IMR-90 (cell line): Measurements from ENCODE around the gene CFAP210. TPM values are rescaled to one million over a fixed set of nuclear protein-coding genes. Genes with fewer than 3 reads are reported as not detected.

Source experiments
- ATAC-seq: fragments of 200-7000 bp; cut with Tn5 transposase; 2 replicates; pipeline ENCODE4 v1.9.1; 2020; ENCODE audit warnings: low read depth, mild to moderate bottlenecking, moderate library complexity
- BruUV-seq: library from RNA; stranded (reverse); fragments of 400-500 nt; replicated peaks from 2 replicates; lab custom pipeline; 2021; lab: Mats Ljungman, UMichigan
- CTCF ChIA-PET: fragments of 300-600 bp; formaldehyde crosslinking; extraction: SDS; loops from one replicate; lab custom pipeline; 2021; ENCODE audit warnings: antibody characterized with exemption; lab: Yijun Ruan, JAX
- POLR2A ChIA-PET: fragments of 300-600 bp; sonication (Branson Sonifier 250); formaldehyde crosslinking; loops from one replicate; lab custom pipeline; 2022; ENCODE audit warnings: antibody characterized with exemption; ENCODE audit not compliant: unreplicated experiment; lab: Charles Lee
- DNase-seq: peaks from one replicate; pipeline ENCODE4 v3.0.0; 2013
- H2AFZ ChIP-seq: replicated peaks from 2 replicates; pipeline ENCODE3; 2013; ENCODE audit warnings: low read length, mild to moderate bottlenecking; ENCODE audit not compliant: poor library complexity
- H2AK5ac ChIP-seq: 2 replicates; pipeline ENCODE4 v1.6.1; 2013; ENCODE audit warnings: low read depth, low read length, inconsistent platforms
- H2AK9ac ChIP-seq: replicated peaks from 2 replicates; pipeline ENCODE3; 2013; ENCODE audit warnings: mild to moderate bottlenecking, low read depth, low read length, moderate library complexity; ENCODE audit not compliant: poor library complexity
- H2BK120ac ChIP-seq: 2 replicates; pipeline ENCODE4 v1.6.1; 2013; ENCODE audit warnings: low read depth, low read length, inconsistent platforms
- H2BK15ac ChIP-seq: 3 replicates; pipeline ENCODE4 v1.6.1; 2013; ENCODE audit warnings: low read depth, low read length, inconsistent platforms
- H2BK20ac ChIP-seq: 2 replicates; pipeline ENCODE4 v1.6.1; 2013; ENCODE audit warnings: low read depth, mild to moderate bottlenecking, inconsistent platforms, low read length, moderate library complexity
- H2BK5ac ChIP-seq: 2 replicates; pipeline ENCODE4 v1.6.1; 2013; ENCODE audit warnings: mild to moderate bottlenecking, low read depth, low read length, inconsistent platforms; ENCODE audit not compliant: poor library complexity, severe bottlenecking
- H3K14ac ChIP-seq: replicated peaks from 2 replicates; pipeline ENCODE4 v1.6.1; 2013; ENCODE audit warnings: low read depth, low read length, inconsistent platforms
- H3K18ac ChIP-seq: 2 replicates; pipeline ENCODE4 v1.6.1; 2013; ENCODE audit warnings: low read depth, low read length, control low read depth
- H3K23ac ChIP-seq: 2 replicates; pipeline ENCODE4 v1.6.1; 2013; ENCODE audit warnings: low read depth, low read length, inconsistent platforms
- H3K27ac ChIP-seq: 2 replicates; pipeline ENCODE4 v1.5.1; 2013; ENCODE audit warnings: mild to moderate bottlenecking, control low read depth, low read length; ENCODE audit not compliant: insufficient read depth
- H3K27me3 ChIP-seq: 2 replicates; pipeline ENCODE4 v1.6.1; 2013; ENCODE audit warnings: low read length; ENCODE audit not compliant: control insufficient read depth, insufficient read depth
- H3K36me3 ChIP-seq: 2 replicates; pipeline ENCODE4 v1.6.1; 2013; ENCODE audit warnings: low read length, mixed read lengths; ENCODE audit not compliant: control insufficient read depth, insufficient read depth
- H3K4ac ChIP-seq: 2 replicates; pipeline ENCODE4 v1.6.1; 2013; ENCODE audit warnings: low read depth, low read length, inconsistent platforms
- H3K4me1 ChIP-seq: 2 replicates; pipeline ENCODE4 v1.6.1; 2013; ENCODE audit warnings: low read length, mixed read lengths; ENCODE audit not compliant: control insufficient read depth, insufficient read depth
- H3K4me2 ChIP-seq: 2 replicates; pipeline ENCODE4 v1.6.1; 2013; ENCODE audit warnings: low read depth, mild to moderate bottlenecking, control low read depth, low read length, moderate library complexity
- H3K4me3 ChIP-seq: 2 replicates; pipeline ENCODE4 v1.5.1; 2013; ENCODE audit warnings: low read depth, mild to moderate bottlenecking, control low read depth, low read length, moderate library complexity; ENCODE audit not compliant: insufficient read depth
- H3K56ac ChIP-seq: 2 replicates; pipeline ENCODE4 v1.6.1; 2013; ENCODE audit warnings: low read length, inconsistent platforms; ENCODE audit not compliant: insufficient read depth; ENCODE audit errors: extremely low read depth
- H3K79me1 ChIP-seq, 2 experiments: 2 replicates each; pipeline ENCODE4 v1.6.1; 2013; ENCODE audit warnings: low read length in 2 of 2, inconsistent platforms in 1 of 2, low read depth in 1 of 2
- H3K9ac ChIP-seq: 2 replicates; pipeline ENCODE4 v1.6.1; 2013; ENCODE audit warnings: low read depth, low read length, control low read depth
- H3K9me1 ChIP-seq: 2 replicates; pipeline ENCODE4 v1.6.1; 2013; ENCODE audit warnings: low read length, inconsistent platforms; ENCODE audit not compliant: insufficient read depth
- H3K9me3 ChIP-seq: 2 replicates; pipeline ENCODE4 v1.6.1; 2013; ENCODE audit warnings: low read length; ENCODE audit not compliant: control insufficient read depth, insufficient read depth
- H4K20me1 ChIP-seq: 2 replicates; pipeline ENCODE4 v1.6.1; 2013; ENCODE audit warnings: low read length, inconsistent platforms; ENCODE audit not compliant: insufficient read depth
- H4K5ac ChIP-seq: 2 replicates; pipeline ENCODE4 v1.6.1; 2013; ENCODE audit warnings: mild to moderate bottlenecking, low read depth, low read length, control low read depth
- H4K8ac ChIP-seq, 2 experiments: 2 replicates each; pipeline ENCODE4 v1.6.1; 2013; ENCODE audit warnings: low read depth in 2 of 2, low read length in 2 of 2, control low read depth in 1 of 2, inconsistent platforms in 1 of 2
- H4K91ac ChIP-seq: 2 replicates; pipeline ENCODE4 v1.6.1; 2013; ENCODE audit warnings: low read depth, low read length, inconsistent platforms; ENCODE audit not compliant: insufficient read depth
- BHLHE40 ChIP-seq: fragments of 150-350 bp; IDR thresholded peaks from 2 replicates; pipeline ENCODE4 v1.6.1; 2016; ENCODE audit warnings: mild to moderate bottlenecking, low read depth, low read length
- CEBPB ChIP-seq: IDR thresholded peaks from 2 replicates; pipeline ENCODE4 v1.6.1; 2012; ENCODE audit warnings: low read depth, low read length, improper control_type of control experiment
- CHD1 ChIP-seq: IDR thresholded peaks from 2 replicates; pipeline ENCODE4 v1.6.1; 2012; ENCODE audit warnings: low read depth, low read length, improper control_type of control experiment
- FOS ChIP-seq: fragments of 150-350 bp; IDR thresholded peaks from 2 replicates; pipeline ENCODE4 v1.6.1; 2016; ENCODE audit warnings: low read depth, low read length
- MAFK ChIP-seq: IDR thresholded peaks from 2 replicates; pipeline ENCODE4 v1.6.1; 2012; ENCODE audit warnings: low read depth, low read length, improper control_type of control experiment
- MAZ ChIP-seq: IDR thresholded peaks from 2 replicates; pipeline ENCODE4 v1.6.1; 2012; ENCODE audit warnings: low read depth, mild to moderate bottlenecking, low read length, improper control_type of control experiment, moderate library complexity, borderline replicate concordance
- MXI1 ChIP-seq: IDR thresholded peaks from 2 replicates; pipeline ENCODE4 v1.6.1; 2012; ENCODE audit warnings: low read depth, mild to moderate bottlenecking, low read length, moderate library complexity, borderline replicate concordance
- NFE2L2 ChIP-seq: fragments of 150-350 bp; IDR thresholded peaks from 2 replicates; pipeline ENCODE4 v1.6.1; 2016; ENCODE audit warnings: low read depth, mild to moderate bottlenecking, low read length
- POLR2A ChIP-seq: IDR thresholded peaks from 2 replicates; pipeline ENCODE4 v1.6.1; 2012; ENCODE audit warnings: mild to moderate bottlenecking, low read depth, low read length
- RAD21 ChIP-seq: IDR thresholded peaks from 2 replicates; pipeline ENCODE4 v1.6.1; 2012; ENCODE audit warnings: low read length, improper control_type of control experiment
- RCOR1 ChIP-seq: IDR thresholded peaks from 2 replicates; pipeline ENCODE4 v1.6.1; 2012; ENCODE audit warnings: mild to moderate bottlenecking, low read length, improper control_type of control experiment; ENCODE audit not compliant: insufficient replicate concordance
- RFX5 ChIP-seq: IDR thresholded peaks from 2 replicates; pipeline ENCODE4 v1.8.0; 2012; ENCODE audit warnings: low read depth, mild to moderate bottlenecking, low read length, moderate library complexity
- SMC3 ChIP-seq: fragments of 150-350 bp; IDR thresholded peaks from 2 replicates; pipeline ENCODE4 v1.6.1; 2016; ENCODE audit warnings: low read depth, mild to moderate bottlenecking, antibody characterized with exemption, low read length, moderate library complexity
- WGBS, 2 experiments: methylation state at CpG; one replicate each; pipeline versions ENCODE4 v1.1.5 to v1.1.7; 2013; ENCODE audit warnings: missing lambda C conversion rate in 2 of 2; ENCODE audit not compliant: insufficient read length in 1 of 2; ENCODE audit errors: extremely low coverage in 2 of 2; 5-methylcytosine and 5-hydroxymethylcytosine counted together
- dilution Hi-C: fragments of 300-500 bp; cut with HindIII; formaldehyde crosslinking; loops from one replicate; pipeline ENCODE4 v1.14.3; 2018; ENCODE audit warnings: low sequenced_read_pairs; ENCODE audit not compliant: unreplicated experiment
- in situ Hi-C: fragments of 300-500 bp; cut with MboI; formaldehyde crosslinking; loops from 3 replicates; pipeline ENCODE4 v1.14.3; 2019; ENCODE audit warnings: low sequenced_read_pairs, inconsistent platforms, mixed read lengths
- intact Hi-C: fragments of 100-400 bp; cut with micrococcal nuclease; formaldehyde crosslinking; loops from 2 replicates; pipeline ENCODE4 v1.10.0; 2022
- polyA plus RNA-seq, 3 experiments: library from polyadenylated mRNA; depleted of rRNA; stranded (reverse); fragments of >200 nt; gene quantifications; 2 replicates each; pipeline ENCODE4 v1.2.3, GENCODE V29; 2012; ENCODE audit warnings: low replicate concordance in 1 of 3
- total RNA-seq: library from RNA; depleted of rRNA; stranded (reverse); fragments of >200 nt; gene quantifications from 2 replicates; pipeline ENCODE4 v1.2.3, GENCODE V29; 2012
- TF ChIP-seq, protein P1 (sequence below): fragments of 150-350 bp; IDR thresholded peaks from 2 replicates; pipeline ENCODE4 v1.6.1; 2017; ENCODE audit warnings: mild to moderate bottlenecking, antibody characterized with exemption, low read length, low read depth
- TF ChIP-seq, protein P2 (sequence below): fragments of 150-350 bp; IDR thresholded peaks from 2 replicates; pipeline ENCODE4 v1.6.1; 2016; ENCODE audit warnings: low read depth, mild to moderate bottlenecking, low read length, moderate library complexity, borderline replicate concordance
- TF ChIP-seq, protein P3 (sequence below): conservative IDR thresholded peaks from 2 replicates; pipeline ENCODE4 v1.5.1; 2012; ENCODE audit warnings: mild to moderate bottlenecking, low read depth, low read length, improper control_type of control experiment

The CFAP210 gene
- total and polyA plus RNA-seq, 2 of the 4 experiments (the other 2 are of a cell fraction) = not detected

DNA sequence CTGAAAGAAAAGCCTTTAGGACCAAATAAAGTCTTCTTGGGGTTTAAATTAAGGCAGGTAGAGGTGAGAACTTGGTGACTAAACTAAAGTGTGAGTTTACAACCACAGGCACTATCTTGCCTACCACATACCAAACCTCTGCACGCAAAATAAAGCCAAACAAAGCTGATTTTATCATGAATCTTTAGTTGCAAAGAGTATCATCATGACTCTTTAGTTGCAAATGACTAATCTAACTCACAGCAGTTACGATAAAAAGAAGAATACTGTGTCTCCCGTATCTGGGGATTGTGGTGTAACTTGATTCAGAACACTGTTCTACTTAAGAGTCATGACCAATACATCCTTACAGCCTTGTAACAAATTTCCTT, 11.2 kb downstream of the CFAP210 start:
- H3K18ac ChIP-seq = no peak overlapping the region
- ATAC-seq = no peak
- dilution Hi-C loops = no loop called here

More for the DNA sequence above, 11.2 kb downstream of the CFAP210 start:
- intact Hi-C loops (no loop called here), in situ Hi-C loops (no loop called here)
- Histone ChIP-seq H4K8ac (no peak overlapping the region), H3K4me2 (no peak overlapping the region), H2BK15ac (no peak overlapping the region), H2AK9ac (no peak overlapping the region), H3K23ac (no peak overlapping the region), H3K79me1 (no peaks in the 10 kb centered on the region), H2BK5ac (no peak overlapping the region), H3K36me3 (no peaks in the 10 kb centered on the region), H4K20me1 (no peaks in the 10 kb centered on the region), H3K27ac (no peak overlapping the region), H2BK20ac (no peak overlapping the region), H3K4me3 (no peak overlapping the region), H3K9ac (no peak overlapping the region), H3K9me1 (no peaks in the 10 kb centered on the region), H3K4ac (no peak overlapping the region), H2BK120ac (no peak overlapping the region), H4K5ac (no peak overlapping the region), H3K56ac (no peak overlapping the region), H3K9me3 (no peaks in the 10 kb centered on the region), H3K27me3 (no peaks in the 10 kb centered on the region; the same call in 1 of the 2 replicates), H2AK5ac (no peak overlapping the region), H4K91ac (no peak overlapping the region), H3K14ac (no peak overlapping the region), H3K4me1 (no peaks in the 10 kb centered on the region), H2AFZ (no peak overlapping the region)
- no CpG with 5 or more reads among the region's 3 CpGs for WGBS, 2 experiments
- POLR2A ChIA-PET = no interaction called here
- DNase-seq = no peak
- CTCF ChIA-PET = no interaction called here
- BruUV-seq = no TSS peak
- TF ChIP-seq BHLHE40 (no peak), NFE2L2 (no peak), POLR2A (no peak), MAZ (no peak), MXI1 (no peak), FOS (no peak), MAFK (no peak), RCOR1 (no peak), RAD21 (no peak), SMC3 (no peak), CEBPB (no peak), RFX5 (no peak), CHD1 (no peak)
- TF ChIP-seq, protein P1, sequence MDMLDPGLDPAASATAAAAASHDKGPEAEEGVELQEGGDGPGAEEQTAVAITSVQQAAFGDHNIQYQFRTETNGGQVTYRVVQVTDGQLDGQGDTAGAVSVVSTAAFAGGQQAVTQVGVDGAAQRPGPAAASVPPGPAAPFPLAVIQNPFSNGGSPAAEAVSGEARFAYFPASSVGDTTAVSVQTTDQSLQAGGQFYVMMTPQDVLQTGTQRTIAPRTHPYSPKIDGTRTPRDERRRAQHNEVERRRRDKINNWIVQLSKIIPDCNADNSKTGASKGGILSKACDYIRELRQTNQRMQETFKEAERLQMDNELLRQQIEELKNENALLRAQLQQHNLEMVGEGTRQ = no peak
- TF ChIP-seq, protein P2, sequence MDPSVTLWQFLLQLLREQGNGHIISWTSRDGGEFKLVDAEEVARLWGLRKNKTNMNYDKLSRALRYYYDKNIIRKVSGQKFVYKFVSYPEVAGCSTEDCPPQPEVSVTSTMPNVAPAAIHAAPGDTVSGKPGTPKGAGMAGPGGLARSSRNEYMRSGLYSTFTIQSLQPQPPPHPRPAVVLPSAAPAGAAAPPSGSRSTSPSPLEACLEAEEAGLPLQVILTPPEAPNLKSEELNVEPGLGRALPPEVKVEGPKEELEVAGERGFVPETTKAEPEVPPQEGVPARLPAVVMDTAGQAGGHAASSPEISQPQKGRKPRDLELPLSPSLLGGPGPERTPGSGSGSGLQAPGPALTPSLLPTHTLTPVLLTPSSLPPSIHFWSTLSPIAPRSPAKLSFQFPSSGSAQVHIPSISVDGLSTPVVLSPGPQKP = no peak
- TF ChIP-seq, protein P3, sequence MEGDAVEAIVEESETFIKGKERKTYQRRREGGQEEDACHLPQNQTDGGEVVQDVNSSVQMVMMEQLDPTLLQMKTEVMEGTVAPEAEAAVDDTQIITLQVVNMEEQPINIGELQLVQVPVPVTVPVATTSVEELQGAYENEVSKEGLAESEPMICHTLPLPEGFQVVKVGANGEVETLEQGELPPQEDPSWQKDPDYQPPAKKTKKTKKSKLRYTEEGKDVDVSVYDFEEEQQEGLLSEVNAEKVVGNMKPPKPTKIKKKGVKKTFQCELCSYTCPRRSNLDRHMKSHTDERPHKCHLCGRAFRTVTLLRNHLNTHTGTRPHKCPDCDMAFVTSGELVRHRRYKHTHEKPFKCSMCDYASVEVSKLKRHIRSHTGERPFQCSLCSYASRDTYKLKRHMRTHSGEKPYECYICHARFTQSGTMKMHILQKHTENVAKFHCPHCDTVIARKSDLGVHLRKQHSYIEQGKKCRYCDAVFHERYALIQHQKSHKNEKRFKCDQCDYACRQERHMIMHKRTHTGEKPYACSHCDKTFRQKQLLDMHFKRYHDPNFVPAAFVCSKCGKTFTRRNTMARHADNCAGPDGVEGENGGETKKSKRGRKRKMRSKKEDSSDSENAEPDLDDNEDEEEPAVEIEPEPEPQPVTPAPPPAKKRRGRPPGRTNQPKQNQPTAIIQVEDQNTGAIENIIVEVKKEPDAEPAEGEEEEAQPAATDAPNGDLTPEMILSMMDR = no peak
